Parathyroid adenoma (tissue), 2 donors: ENCODE data around the gene KRTAP10-8.
"Not testable (repeated sequence)": the region's sequence is repeated elsewhere in the genome, so short reads cannot be mapped to it uniquely, and the experiment has no call there.

Source experiments
- H2AFZ ChIP-seq: fragments of 300-600 bp; sonication (generic); one replicate; pipeline ENCODE4 v1.7.0; 2017; ENCODE audit warnings: antibody characterized with exemption, mild to moderate bottlenecking
- H3K27ac ChIP-seq: fragments of 300-600 bp; sonication (generic); one replicate; pipeline ENCODE4 v1.7.0; 2017
- H3K27me3 ChIP-seq: fragments of 300-600 bp; sonication (generic); one replicate; pipeline ENCODE4 v1.7.0; 2017; ENCODE audit warnings: low read length; ENCODE audit not compliant: control insufficient read depth, insufficient read depth
- H3K36me3 ChIP-seq: fragments of 300-600 bp; sonication (generic); one replicate; pipeline ENCODE4 v1.7.0; 2017; ENCODE audit warnings: low read length; ENCODE audit not compliant: control insufficient read depth, insufficient read depth
- H3K4me1 ChIP-seq: fragments of 300-600 bp; sonication (generic); one replicate; pipeline ENCODE4 v1.7.0; 2017; ENCODE audit warnings: control low read depth
- H3K4me2 ChIP-seq: fragments of 300-600 bp; sonication (generic); one replicate; pipeline ENCODE4 v1.7.0; 2017; ENCODE audit warnings: low read length
- H3K4me3 ChIP-seq: fragments of 300-600 bp; sonication (generic); one replicate; pipeline ENCODE4 v1.7.0; 2017; ENCODE audit warnings: low read depth, low read length
- H3K79me2 ChIP-seq: fragments of 300-600 bp; sonication (generic); one replicate; pipeline ENCODE4 v1.7.0; 2017; ENCODE audit warnings: control low read depth
- H3K9ac ChIP-seq: fragments of 300-600 bp; sonication (generic); one replicate; pipeline ENCODE4 v1.7.0; 2017; ENCODE audit warnings: mild to moderate bottlenecking
- H3K9me3 ChIP-seq: fragments of 300-600 bp; sonication (generic); one replicate; pipeline ENCODE4 v1.7.0; 2017; ENCODE audit warnings: low read length; ENCODE audit not compliant: control insufficient read depth
- TF ChIP-seq, protein P1 (sequence below): fragments of 300-600 bp; sonication (generic); IDR thresholded peaks from one replicate; pipeline ENCODE4 v1.7.0; 2017; ENCODE audit warnings: antibody characterized with exemption, mild to moderate bottlenecking
- donor health status: primary hyperparathyroidism.

KRTAP10-8 gene

DNA sequence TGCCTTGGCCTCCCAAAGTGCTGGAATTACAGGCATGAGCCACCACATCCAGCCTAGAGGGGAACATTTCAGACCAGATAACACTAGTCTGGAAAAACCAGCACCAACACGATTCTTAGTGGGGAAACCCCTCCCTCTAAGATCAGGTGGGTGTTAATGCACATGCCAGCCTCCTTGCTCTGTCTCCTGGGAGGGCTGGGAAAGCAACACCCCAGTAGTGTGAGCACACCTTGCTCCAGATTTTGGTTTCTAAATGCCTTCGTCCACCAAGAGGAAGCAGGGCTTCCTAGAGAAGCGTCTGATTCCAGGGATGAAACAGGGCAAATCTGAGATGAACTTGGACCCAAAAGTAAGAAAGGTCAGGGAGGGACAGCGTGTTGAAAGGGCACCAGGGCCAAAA, 40.6 kb upstream of the KRTAP10-8 start:
- Histone ChIP-seq H3K27me3 (no peaks in the 10 kb centered on the region), H3K4me2 (no peak overlapping the region), H3K27ac (no peak overlapping the region), H3K36me3 (no peaks in the 10 kb centered on the region), H3K4me1 (no peaks in the 10 kb centered on the region), H2AFZ (no peak overlapping the region), H3K9me3 (no peaks in the 10 kb centered on the region), H3K4me3 (no peak overlapping the region), H3K79me2 (no peaks in the 10 kb centered on the region), H3K9ac (no peak overlapping the region)
- TF ChIP-seq, protein P1, sequence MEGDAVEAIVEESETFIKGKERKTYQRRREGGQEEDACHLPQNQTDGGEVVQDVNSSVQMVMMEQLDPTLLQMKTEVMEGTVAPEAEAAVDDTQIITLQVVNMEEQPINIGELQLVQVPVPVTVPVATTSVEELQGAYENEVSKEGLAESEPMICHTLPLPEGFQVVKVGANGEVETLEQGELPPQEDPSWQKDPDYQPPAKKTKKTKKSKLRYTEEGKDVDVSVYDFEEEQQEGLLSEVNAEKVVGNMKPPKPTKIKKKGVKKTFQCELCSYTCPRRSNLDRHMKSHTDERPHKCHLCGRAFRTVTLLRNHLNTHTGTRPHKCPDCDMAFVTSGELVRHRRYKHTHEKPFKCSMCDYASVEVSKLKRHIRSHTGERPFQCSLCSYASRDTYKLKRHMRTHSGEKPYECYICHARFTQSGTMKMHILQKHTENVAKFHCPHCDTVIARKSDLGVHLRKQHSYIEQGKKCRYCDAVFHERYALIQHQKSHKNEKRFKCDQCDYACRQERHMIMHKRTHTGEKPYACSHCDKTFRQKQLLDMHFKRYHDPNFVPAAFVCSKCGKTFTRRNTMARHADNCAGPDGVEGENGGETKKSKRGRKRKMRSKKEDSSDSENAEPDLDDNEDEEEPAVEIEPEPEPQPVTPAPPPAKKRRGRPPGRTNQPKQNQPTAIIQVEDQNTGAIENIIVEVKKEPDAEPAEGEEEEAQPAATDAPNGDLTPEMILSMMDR, result no peak

DNA sequence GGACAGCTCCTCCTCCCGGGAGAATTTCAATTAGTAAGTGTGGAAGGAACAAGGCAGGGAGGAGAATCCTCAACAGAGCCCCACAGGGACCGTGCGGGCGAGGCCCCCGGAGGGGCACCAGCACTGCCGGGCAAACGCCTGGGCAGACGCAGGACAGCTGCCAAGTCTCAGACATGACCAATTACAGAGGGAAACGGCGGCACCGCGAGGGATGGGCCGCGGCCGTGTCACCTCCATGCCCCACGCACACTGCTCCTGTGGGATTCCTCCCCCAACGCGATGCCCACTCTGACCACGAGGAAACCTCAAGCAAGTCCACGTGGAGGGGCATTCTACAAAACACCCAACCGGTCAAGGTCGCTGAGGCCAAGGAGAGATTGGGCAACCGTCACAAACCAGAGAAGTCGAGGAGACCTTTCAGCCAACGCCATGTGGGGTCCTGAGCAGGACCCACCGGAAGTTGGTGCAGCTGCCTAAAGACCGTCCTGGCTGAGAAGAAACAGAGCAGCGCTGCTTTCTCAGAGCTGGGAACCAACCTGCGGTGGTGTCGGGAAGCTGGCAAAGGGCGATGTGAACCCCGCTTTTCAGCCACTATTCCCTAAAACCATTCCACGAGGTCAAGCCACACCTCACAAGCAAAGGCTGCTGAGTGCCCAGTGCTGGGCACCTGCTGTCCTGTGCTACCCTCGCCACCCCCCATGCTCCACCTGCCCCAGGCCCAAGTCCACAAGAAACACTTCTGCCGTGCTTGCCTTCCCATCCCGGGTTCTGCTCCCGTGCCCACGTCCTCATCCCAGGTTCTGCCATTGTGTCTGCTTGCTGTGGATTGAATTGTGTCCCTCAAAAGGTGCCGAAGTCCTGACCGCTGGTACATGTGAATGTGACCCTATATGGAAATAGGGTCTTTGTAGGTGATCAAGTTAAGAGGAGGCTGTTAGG, 39.8 kb upstream of the KRTAP10-8 start:
- H2AFZ ChIP-seq, result no peak overlapping the region
- no peaks in the 10 kb centered on the region for H3K9me3 ChIP-seq
- no peak overlapping the region for H3K27ac ChIP-seq
- H3K27me3 ChIP-seq, result no peaks in the 10 kb centered on the region
- H3K4me2 ChIP-seq, result no peak overlapping the region
- no peak overlapping the region for H3K9ac ChIP-seq
- H3K4me3 ChIP-seq, result no peak overlapping the region
- H3K79me2 ChIP-seq, result no peaks in the 10 kb centered on the region
- H3K36me3 ChIP-seq, result no peaks in the 10 kb centered on the region
- TF ChIP-seq, protein P1, result no peak
- H3K4me1 ChIP-seq, result no peaks in the 10 kb centered on the region

DNA sequence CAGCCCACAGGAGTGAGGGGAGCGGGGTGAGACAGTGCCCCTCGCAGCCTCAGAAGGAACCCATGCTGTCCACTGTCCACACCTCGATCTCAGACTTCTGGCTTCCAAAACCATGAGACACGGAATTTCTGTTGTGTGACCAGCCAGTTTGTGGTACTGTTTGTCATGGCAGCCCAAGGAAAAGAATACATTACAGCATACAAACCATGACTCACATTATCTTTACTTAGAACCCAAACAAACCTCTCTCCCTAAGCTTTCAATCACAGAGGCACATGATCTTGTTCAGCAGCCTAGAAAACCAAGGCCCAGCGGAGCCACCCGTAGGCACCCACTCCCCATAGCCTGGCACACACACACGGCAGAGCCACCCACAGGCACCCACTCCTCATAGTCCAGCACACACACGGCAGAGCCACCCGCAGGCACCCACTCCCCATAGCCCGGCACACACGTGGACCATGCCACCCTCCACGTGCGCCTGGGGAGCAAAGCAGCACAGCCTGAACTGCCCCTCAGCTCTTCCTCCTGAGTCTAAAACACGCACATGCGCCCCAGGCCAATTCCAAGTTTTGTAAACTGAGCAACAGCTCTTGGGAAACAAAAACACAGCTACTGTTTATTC, 38.8 kb upstream of the KRTAP10-8 start:
- Histone ChIP-seq H3K36me3 (no peaks in the 10 kb centered on the region), H3K9ac (no peak overlapping the region), H2AFZ (no peak overlapping the region), H3K4me2 (no peak overlapping the region), H3K27ac (no peak overlapping the region), H3K27me3 (no peaks in the 10 kb centered on the region), H3K4me3 (no peak overlapping the region), H3K79me2 (no peaks in the 10 kb centered on the region), H3K9me3 (no peaks in the 10 kb centered on the region), H3K4me1 (no peaks in the 10 kb centered on the region)
- TF ChIP-seq, protein P1, result no peak

DNA sequence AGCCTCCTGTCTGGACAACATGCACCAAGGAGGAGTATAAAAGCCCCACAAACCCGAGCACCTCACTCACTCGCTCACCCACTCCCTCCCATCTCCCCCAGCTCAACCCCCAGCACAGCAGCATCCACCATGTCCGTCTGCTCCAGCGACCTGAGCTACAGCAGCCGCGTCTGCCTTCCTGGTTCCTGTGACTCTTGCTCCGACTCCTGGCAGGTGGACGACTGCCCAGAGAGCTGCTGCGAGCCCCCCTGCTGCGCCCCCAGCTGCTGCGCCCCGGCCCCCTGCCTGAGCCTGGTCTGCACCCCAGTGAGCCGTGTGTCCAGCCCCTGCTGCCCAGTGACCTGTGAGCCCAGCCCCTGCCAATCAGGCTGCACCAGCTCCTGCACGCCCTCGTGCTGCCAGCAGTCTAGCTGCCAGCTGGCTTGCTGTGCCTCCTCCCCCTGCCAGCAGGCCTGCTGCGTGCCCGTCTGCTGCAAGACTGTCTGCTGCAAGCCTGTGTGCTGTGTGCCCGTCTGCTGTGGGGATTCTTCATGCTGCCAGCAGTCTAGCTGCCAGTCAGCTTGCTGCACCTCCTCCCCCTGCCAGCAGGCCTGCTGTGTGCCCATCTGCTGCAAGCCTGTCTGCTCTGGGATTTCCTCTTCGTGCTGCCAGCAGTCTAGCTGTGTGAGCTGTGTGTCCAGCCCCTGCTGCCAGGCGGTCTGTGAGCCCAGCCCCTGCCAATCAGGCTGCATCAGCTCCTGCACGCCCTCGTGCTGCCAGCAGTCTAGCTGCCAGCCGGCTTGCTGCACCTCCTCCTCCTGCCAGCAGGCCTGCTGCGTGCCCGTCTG, 38.0 kb upstream of the KRTAP10-8 start, which contains the start of gene KRTAP10-4:
Gene KRTAP10-4, plus strand, starts transcription at position 100 of the 827 bp plus-strand sequence. Its CDS starts 30 bp downstream, at position 130.
- not testable (repeated sequence) for H3K4me3 ChIP-seq, H3K9me3 ChIP-seq, H3K36me3 ChIP-seq, H3K4me2 ChIP-seq, H3K9ac ChIP-seq, H3K27me3 ChIP-seq, H3K27ac ChIP-seq, H3K79me2 ChIP-seq, H3K4me1 ChIP-seq, H2AFZ ChIP-seq
